Activated CD4-positive, alpha-beta T cell treated with anti-CD3 and anti-CD28 coated beads, Interleukin-2, amount 50 U/mL, for 48 hours (primary cell): ENCODE results near the gene RBFOX2.

ENCODE experiments used
- DNase-seq, 2 experiments: peaks; one replicate each; pipeline ENCODE4 v3.0.0-alpha.2; 2020

RBFOX2 gene

GRCh38 chr22:35923026-35923425 lies 105.6 kb downstream of the RBFOX2 start:
- DNase-seq: no peak

GRCh38 chr22:35921777-35922176 lies 106.8 kb downstream of the RBFOX2 start:
- DNase-seq: peak; percentile 36 to 43

- no peak for DNase-seq
These were observed 107.6 kb downstream of the RBFOX2 start for GRCh38 chr22:35921044-35921443.

- no peak for DNase-seq
These were observed 109.6 kb downstream of the RBFOX2 start for GRCh38 chr22:35919002-35919542.

- DNase-seq: no peak
These were observed 110.2 kb downstream of the RBFOX2 start for GRCh38 chr22:35918456-35918855.

- no peak for DNase-seq
These were observed 111.0 kb downstream of the RBFOX2 start for GRCh38 chr22:35917651-35918050.

GRCh38 chr22:35915477-35916013 lies 113.1 kb downstream of the RBFOX2 start:
- DNase-seq: no peak

- DNase-seq: no peak
These were observed 113.8 kb downstream of the RBFOX2 start for GRCh38 chr22:35914665-35915476.

GRCh38 chr22:35914357-35914664 lies 114.3 kb downstream of the RBFOX2 start:
- no peak for DNase-seq

GRCh38 chr22:35913925-35914324 lies 114.7 kb downstream of the RBFOX2 start:
- no peak for DNase-seq

GRCh38 chr22:35912658-35913057 lies 116.0 kb downstream of the RBFOX2 start:
- DNase-seq: no peak

- DNase-seq: no peak
These were observed 116.7 kb downstream of the RBFOX2 start for GRCh38 chr22:35911877-35912276.

GRCh38 chr22:35910926-35911325 lies 117.7 kb downstream of the RBFOX2 start:
- DNase-seq: no peak

GRCh38 chr22:35910003-35910769 lies 118.4 kb downstream of the RBFOX2 start:
- no peak for DNase-seq

GRCh38 chr22:35905894-35906293 lies 122.7 kb downstream of the RBFOX2 start:
- DNase-seq: no peak

- no peak for DNase-seq
These were observed 123.9 kb downstream of the RBFOX2 start for GRCh38 chr22:35904752-35905151.

- DNase-seq: no peak
These were observed 124.3 kb downstream of the RBFOX2 start for GRCh38 chr22:35904336-35904692.

- no peak for DNase-seq
These were observed 124.9 kb downstream of the RBFOX2 start for GRCh38 chr22:35903571-35904335.

GRCh38 chr22:35900483-35901168 lies 128.0 kb downstream of the RBFOX2 start:
- DNase-seq: peak; percentile 7 to 24

- DNase-seq: no peak
These were observed 128.9 kb downstream of the RBFOX2 start for GRCh38 chr22:35899736-35900135.

GRCh38 chr22:35896111-35896705 lies 132.4 kb downstream of the RBFOX2 start:
- no peak for DNase-seq
